ENCODE data around the gene ZNF324.

- no peak for TF ChIP-seq CTCF (IDR thresholded peaks at IDR 0.05; ENCODE audit: low read length)
- no peak for TF ChIP-seq EZH2 (IDR thresholded peaks at IDR 0.05; ENCODE audit: borderline replicate concordance, low read length)
Measured at GRCh38 chr19:58480831-58481230, 14.0 kb downstream of the ZNF324 start.

Measured in OCI-LY1 (cell line).